Osteoblast (primary cell): ENCODE measurements around the gene MADD. TPM values are rescaled to one million over a fixed set of nuclear protein-coding genes. Genes with fewer than 3 reads are reported as not detected.

Experiments
- DNase-seq: peaks from one replicate; pipeline ENCODE4 v3.0.0; 2011; ENCODE audit warnings: low spot score, mixed read lengths; ENCODE audit not compliant: insufficient read length; ENCODE audit errors: missing footprints
- H2AFZ ChIP-seq: 2 replicates; pipeline ENCODE4 v1.6.0; 2011; ENCODE audit warnings: mild to moderate bottlenecking, low read length
- H3K27ac ChIP-seq: 2 replicates; pipeline ENCODE4 v1.5.1; 2011; ENCODE audit warnings: mild to moderate bottlenecking, low read depth, low read length, moderate library complexity
- H3K27me3 ChIP-seq: 2 replicates; pipeline ENCODE4 v1.6.0; 2012; ENCODE audit warnings: mild to moderate bottlenecking, control low read depth, inconsistent platforms, low read length, moderate library complexity; ENCODE audit not compliant: insufficient read depth
- H3K36me3 ChIP-seq: 2 replicates; pipeline ENCODE4 v1.5.1; 2011; ENCODE audit warnings: mild to moderate bottlenecking, low read length, control low read depth, moderate library complexity; ENCODE audit not compliant: insufficient read depth
- H3K4me1 ChIP-seq: 2 replicates; pipeline ENCODE4 v1.5.1; 2011; ENCODE audit warnings: mild to moderate bottlenecking, low read length, control low read depth, moderate library complexity; ENCODE audit not compliant: insufficient read depth
- H3K4me2 ChIP-seq: 2 replicates; pipeline ENCODE4 v1.6.0; 2011; ENCODE audit warnings: mild to moderate bottlenecking, low read length; ENCODE audit not compliant: insufficient read depth
- H3K4me3 ChIP-seq: fragments of 200-600 bp; sonication (generic); 3 replicates; pipeline ENCODE4 v1.5.1; 2012; ENCODE audit warnings: mild to moderate bottlenecking, low read length, inconsistent platforms; ENCODE audit not compliant: insufficient read depth
- H3K79me2 ChIP-seq: 2 replicates; pipeline ENCODE4 v1.6.0; 2012; ENCODE audit warnings: mild to moderate bottlenecking, low read length, control low read depth, inconsistent platforms; ENCODE audit not compliant: insufficient read depth
- H3K9me3 ChIP-seq: 2 replicates; pipeline ENCODE4 v1.5.1; 2011; ENCODE audit warnings: low read depth, low read length, control low read depth
- H4K20me1 ChIP-seq: 2 replicates; pipeline ENCODE4 v1.6.0; 2012; ENCODE audit warnings: mild to moderate bottlenecking, low read length, control low read depth; ENCODE audit not compliant: insufficient read depth
- CTCF ChIP-seq: IDR thresholded peaks from 2 replicates; pipeline ENCODE4 v1.5.1; 2011; ENCODE audit warnings: mild to moderate bottlenecking, low read depth, low read length, moderate library complexity; ENCODE audit errors: extremely low read depth
- total RNA-seq: library from RNA; depleted of rRNA; stranded (reverse); fragments of >200 nt; gene quantifications from 2 replicates; pipeline ENCODE4 v1.2.3, GENCODE V29; 2012

Gene MADD
- total RNA-seq, 1 donor, result 21.7 TPM

GRCh38 chr11:47345890-47346563 lies 76.1 kb downstream of the MADD start:
- no peak overlapping the region for H3K27ac ChIP-seq
- no peak overlapping the region for H2AFZ ChIP-seq
- peaks cover 5% of the 10 kb centered on the region for H3K27me3 ChIP-seq
- no peaks in the 10 kb centered on the region for H3K4me1 ChIP-seq
- H3K4me3 ChIP-seq, result no peak overlapping the region
- no peak overlapping the region for H3K4me2 ChIP-seq
- H4K20me1 ChIP-seq, result no peaks in the 10 kb centered on the region
- TF ChIP-seq CTCF, result no peak
- no peaks in the 10 kb centered on the region for H3K36me3 ChIP-seq
- no peaks in the 10 kb centered on the region for H3K9me3 ChIP-seq
- H3K79me2 ChIP-seq, result no peaks in the 10 kb centered on the region
- peak; percentile 58 for DNase-seq

- H3K79me2 ChIP-seq, result no peaks in the 10 kb centered on the region
- no peaks in the 10 kb centered on the region for H3K36me3 ChIP-seq
- H3K27ac ChIP-seq, result no peak overlapping the region
- H3K4me3 ChIP-seq, result no peak overlapping the region
- H3K4me2 ChIP-seq, result no peak overlapping the region
- no peak overlapping the region for H2AFZ ChIP-seq
- H3K9me3 ChIP-seq, result no peaks in the 10 kb centered on the region
- DNase-seq, result peak; percentile 35
- TF ChIP-seq CTCF, result no peak
- H3K27me3 ChIP-seq, result peaks cover 5% of the 10 kb centered on the region
- no peaks in the 10 kb centered on the region for H3K4me1 ChIP-seq
- H4K20me1 ChIP-seq, result no peaks in the 10 kb centered on the region
Measured at GRCh38 chr11:47347137-47347536, 77.2 kb downstream of the MADD start.

- TF ChIP-seq CTCF, result no peak
- no peaks in the 10 kb centered on the region for H3K4me1 ChIP-seq
- DNase-seq, result peak; percentile 62
- no peaks in the 10 kb centered on the region for H3K9me3 ChIP-seq
- H4K20me1 ChIP-seq, result no peaks in the 10 kb centered on the region
- H3K27me3 ChIP-seq, result peaks cover 5% of the 10 kb centered on the region
- H2AFZ ChIP-seq, result no peak overlapping the region
- H3K4me3 ChIP-seq, result no peak overlapping the region
- no peak overlapping the region for H3K27ac ChIP-seq
- H3K36me3 ChIP-seq, result no peaks in the 10 kb centered on the region
- H3K4me2 ChIP-seq, result no peak overlapping the region
- H3K79me2 ChIP-seq, result no peaks in the 10 kb centered on the region
Measured at GRCh38 chr11:47348131-47348802, 78.3 kb downstream of the MADD start.

- Histone ChIP-seq H3K9me3 (no peaks in the 10 kb centered on the region), H3K4me3 (no peak overlapping the region), H3K4me2 (no peak overlapping the region), H3K36me3 (no peaks in the 10 kb centered on the region), H3K79me2 (no peaks in the 10 kb centered on the region), H2AFZ (no peak overlapping the region), H4K20me1 (no peaks in the 10 kb centered on the region), H3K27me3 (peaks cover 5% of the 10 kb centered on the region), H3K4me1 (no peaks in the 10 kb centered on the region), H3K27ac (no peak overlapping the region)
- DNase-seq, result peak; percentile 91
- TF ChIP-seq CTCF, result peak; percentile 23
Measured at GRCh38 chr11:47348859-47349258, 78.9 kb downstream of the MADD start.
